H9 (cell line): ENCODE results near the gene KCNMA1. TPM values are rescaled to one million over a fixed set of nuclear protein-coding genes. Genes with fewer than 3 reads are reported as not detected.

Experiments
- DNase-seq: peaks from one replicate; pipeline ENCODE4 v3.0.0-alpha.2; 2017
- H2AFZ ChIP-seq: one replicate; pipeline ENCODE4 v1.6.1; 2013; ENCODE audit warnings: mild to moderate bottlenecking, low read length, control low read depth, moderate library complexity
- H2AK5ac ChIP-seq: 2 replicates; pipeline ENCODE4 v1.6.1; 2013; ENCODE audit warnings: low read length, control low read depth, mixed read lengths; ENCODE audit not compliant: insufficient read length
- H2BK120ac ChIP-seq: one replicate; pipeline ENCODE4 v1.6.1; 2013; ENCODE audit warnings: low read depth, mild to moderate bottlenecking, low read length, control low read depth, inconsistent platforms; ENCODE audit not compliant: poor library complexity, severe bottlenecking
- H2BK12ac ChIP-seq: 2 replicates; pipeline ENCODE4 v1.6.1; 2013; ENCODE audit warnings: low read length, control low read depth, mixed read lengths, low read depth; ENCODE audit not compliant: insufficient read length
- H2BK15ac ChIP-seq: 2 replicates; pipeline ENCODE4 v1.6.1; 2013; ENCODE audit warnings: low read depth, low read length, control low read depth
- H2BK20ac ChIP-seq: one replicate; pipeline ENCODE4 v1.6.1; 2013; ENCODE audit warnings: low read depth, mild to moderate bottlenecking, low read length, control low read depth, inconsistent platforms; ENCODE audit not compliant: poor library complexity, severe bottlenecking
- H2BK5ac ChIP-seq: 2 replicates; pipeline ENCODE4 v1.6.1; 2013; ENCODE audit warnings: low read length, control low read depth, mixed read lengths; ENCODE audit not compliant: insufficient read length
- H3K14ac ChIP-seq: 2 replicates; pipeline ENCODE4 v1.6.1; 2013; ENCODE audit warnings: low read length, control low read depth; ENCODE audit not compliant: insufficient read depth
- H3K18ac ChIP-seq: 2 replicates; pipeline ENCODE4 v1.6.1; 2013; ENCODE audit warnings: low read depth, mild to moderate bottlenecking, mixed read lengths, low read length, control low read depth; ENCODE audit not compliant: insufficient read length
- H3K23ac ChIP-seq: 2 replicates; pipeline ENCODE4 v1.6.1; 2013; ENCODE audit warnings: low read length, control low read depth, mixed read lengths, low read depth; ENCODE audit not compliant: insufficient read length
- H3K23me2 ChIP-seq: 2 replicates; pipeline ENCODE4 v1.6.1; 2013; ENCODE audit warnings: low read depth, mild to moderate bottlenecking, mixed read lengths, low read length, control low read depth; ENCODE audit not compliant: insufficient read length, poor library complexity, severe bottlenecking
- H3K27ac ChIP-seq: 2 replicates; pipeline ENCODE4 v1.5.1; 2013; ENCODE audit warnings: low read length, control low read depth, mixed read lengths, low read depth; ENCODE audit not compliant: insufficient read length
- H3K27me3 ChIP-seq: 2 replicates; pipeline ENCODE4 v1.6.1; 2013; ENCODE audit warnings: low read length, control low read depth, inconsistent platforms; ENCODE audit not compliant: insufficient read depth
- H3K4ac ChIP-seq: 2 replicates; pipeline ENCODE4 v1.6.1; 2013; ENCODE audit warnings: low read depth, mild to moderate bottlenecking, control low read depth, inconsistent platforms, low read length, moderate library complexity
- H3K4me1 ChIP-seq: 2 replicates; pipeline ENCODE4 v1.6.1; 2013; ENCODE audit warnings: low read length, control low read depth, inconsistent platforms; ENCODE audit not compliant: insufficient read depth
- H3K4me2 ChIP-seq: 2 replicates; pipeline ENCODE4 v1.6.1; 2013; ENCODE audit warnings: low read length, control low read depth, mixed read lengths; ENCODE audit not compliant: insufficient read length, insufficient read depth
- H3K56ac ChIP-seq: 2 replicates; pipeline ENCODE4 v1.6.1; 2013; ENCODE audit warnings: low read depth, mild to moderate bottlenecking, mixed read lengths, low read length, control low read depth; ENCODE audit not compliant: insufficient read length
- H3K79me1 ChIP-seq: 2 replicates; pipeline ENCODE4 v1.6.1; 2013; ENCODE audit warnings: low read depth, mild to moderate bottlenecking, moderate library complexity, low read length, control low read depth, inconsistent platforms; ENCODE audit not compliant: insufficient read depth, poor library complexity, severe bottlenecking
- H3K79me2 ChIP-seq: 2 replicates; pipeline ENCODE4 v1.6.1; 2013; ENCODE audit warnings: low read length, control low read depth, inconsistent platforms; ENCODE audit not compliant: insufficient read depth
- H3K9ac ChIP-seq: 2 replicates; pipeline ENCODE4 v1.6.1; 2013; ENCODE audit warnings: low read length, control low read depth, mixed read lengths; ENCODE audit not compliant: insufficient read length; ENCODE audit errors: extremely low read depth
- H3K9me3 ChIP-seq: one replicate; pipeline ENCODE4 v1.6.1; 2013; ENCODE audit warnings: low read depth, low read length, inconsistent platforms; ENCODE audit not compliant: control insufficient read depth
- H3T11ph ChIP-seq: one replicate; pipeline ENCODE4 v1.6.1; 2013; ENCODE audit warnings: mild to moderate bottlenecking, low read length, control low read depth, inconsistent platforms
- H4K20me1 ChIP-seq: one replicate; pipeline ENCODE4 v1.6.1; 2013; ENCODE audit not compliant: control insufficient read depth, insufficient read length, insufficient read depth
- H4K5ac ChIP-seq: 2 replicates; pipeline ENCODE4 v1.6.1; 2013; ENCODE audit warnings: low read depth, mild to moderate bottlenecking, mixed read lengths, low read length, control low read depth; ENCODE audit not compliant: insufficient read length
- H4K8ac ChIP-seq: replicated peaks from 2 replicates; pipeline ENCODE4 v1.6.1; 2013; ENCODE audit warnings: low read length, control low read depth, mixed read lengths, low read depth; ENCODE audit not compliant: insufficient read length
- H4K91ac ChIP-seq: 2 replicates; pipeline ENCODE4 v1.6.1; 2013; ENCODE audit warnings: low read depth, mild to moderate bottlenecking, moderate library complexity, mixed read lengths, low read length, control low read depth; ENCODE audit not compliant: insufficient read length
- H3K27ac Mint-ChIP-seq, 3 experiments: 2 replicates in 2 of 3; 3 replicates in 1 of 3; pipeline ENCODE4 v1.8.0; 2020 to 2021; ENCODE audit warnings: mixed read lengths in 3 of 3, mild to moderate bottlenecking in 1 of 3, moderate library complexity in 1 of 3
- H3K27me3 Mint-ChIP-seq: 2 replicates; pipeline ENCODE4 v1.8.0; 2021; ENCODE audit warnings: low read depth, mild to moderate bottlenecking, moderate library complexity, mixed read lengths
- H3K36me3 Mint-ChIP-seq, 3 experiments: 2 replicates in 2 of 3; 3 replicates in 1 of 3; pipeline ENCODE4 v1.8.0; 2020 to 2021; ENCODE audit warnings: low read depth in 3 of 3, mixed read lengths in 3 of 3; ENCODE audit not compliant: insufficient read depth in 1 of 3
- H3K4me1 Mint-ChIP-seq, 2 experiments: 2 replicates each; pipeline ENCODE4 v1.8.0; 2020; ENCODE audit warnings: mixed read lengths in 2 of 2
- H3K4me3 Mint-ChIP-seq, 2 experiments: 2 replicates in 1 of 2; 3 replicates in 1 of 2; pipeline ENCODE4 v1.8.0; 2020 to 2021; ENCODE audit warnings: mild to moderate bottlenecking in 2 of 2, mixed read lengths in 2 of 2, moderate library complexity in 1 of 2
- H3K9me3 Mint-ChIP-seq, 2 experiments: 2 replicates in 1 of 2; 3 replicates in 1 of 2; pipeline ENCODE4 v1.8.0; 2020; ENCODE audit warnings: mild to moderate bottlenecking in 2 of 2, mixed read lengths in 2 of 2, moderate library complexity in 1 of 2
- CTCF ChIP-seq: fragments of 200-600 bp; sonication (generic); conservative IDR thresholded peaks from 3 replicates; pipeline ENCODE4 v1.8.0; 2021; ENCODE audit warnings: antibody characterized with exemption, mild to moderate bottlenecking
- WGBS: extraction: QIAGEN DNeasy Blood & Tissue Kit; methylation state at CpG from one replicate; pipeline ENCODE4 v1.1.7; 2013; ENCODE audit warnings: missing lambda C conversion rate, low lambda C conversion rate, mixed read lengths; ENCODE audit not compliant: insufficient read length; ENCODE audit errors: extremely low coverage; 5-methylcytosine and 5-hydroxymethylcytosine counted together
- total RNA-seq: library from RNA; stranded (reverse); gene quantifications from 2 replicates; pipeline ENCODE4 v1.2.1, GENCODE V29; 2021

KCNMA1 gene
- total RNA-seq, 1 experiment from 2014 or later = 2.0 TPM

GRCh38 chr10:77149001-77149400 lies 488.6 kb downstream of the KCNMA1 start:
- no peak for DNase-seq
- Histone ChIP-seq H3K9me3 (no peaks in the 10 kb centered on the region), H3K18ac (no peak overlapping the region), H4K20me1 (no peaks in the 10 kb centered on the region), H3K4ac (no peak overlapping the region), H3K9ac (no peak overlapping the region), H3K14ac (no peak overlapping the region), H3K23me2 (no peaks in the 10 kb centered on the region), H3K79me1 (no peaks in the 10 kb centered on the region), H3K23ac (no peak overlapping the region), H3K79me2 (no peaks in the 10 kb centered on the region), H2AK5ac (no peak overlapping the region), H3K4me1 (peaks cover 12% of the 10 kb centered on the region; the same call in 1 of the 2 replicates), H2BK120ac (no peak overlapping the region), H4K91ac (no peak overlapping the region), H2BK15ac (no peak overlapping the region), H3K4me2 (no peak overlapping the region), H4K5ac (no peak overlapping the region), H3K27ac (no peak overlapping the region), H4K8ac (no peak overlapping the region), H2BK12ac (no peak overlapping the region), H3K27me3 (no peaks in the 10 kb centered on the region), H3K56ac (no peak overlapping the region), H3T11ph (no peak overlapping the region), H2AFZ (no peak overlapping the region), H2BK5ac (no peak overlapping the region), H2BK20ac (no peak overlapping the region)
- peaks cover 3% of the 10 kb centered on the region for H3K27me3 Mint-ChIP-seq
- H3K4me3 Mint-ChIP-seq = no peak overlapping the region
- H3K9me3 Mint-ChIP-seq = no peaks in the 10 kb centered on the region
- no CpG with 5 or more reads among the region's 4 CpGs for WGBS
- H3K4me1 Mint-ChIP-seq = peaks cover 54% of the 10 kb centered on the region in 2 experiments
- H3K27ac Mint-ChIP-seq = no peak overlapping the region
- no peak for TF ChIP-seq CTCF
- no peaks in the 10 kb centered on the region for H3K36me3 Mint-ChIP-seq
